HT1080 (cell line): Measurements from ENCODE around the gene ENOX1. TPM values are rescaled to one million over a fixed set of nuclear protein-coding genes. Genes with fewer than 3 reads are reported as not detected.
A peak's percentile ranks its signal among the peaks of the same experiment; 100 is the strongest.

Experiments used
- DNase-seq: peaks from one replicate; pipeline ENCODE4 v3.0.0-alpha.2; 2015; ENCODE audit warnings: low read depth
- polyA plus RNA-seq, 2 experiments: library from polyadenylated mRNA; depleted of rRNA; stranded (reverse); fragments of >200 nt; gene quantifications; 2 replicates each; pipeline ENCODE4 v1.2.3, GENCODE V29; 2015
- total RNA-seq: library from RNA; depleted of rRNA; stranded (reverse); fragments of >200 nt; shearing (Covaris generic); gene quantifications from 2 replicates; pipeline ENCODE4 v1.2.3, GENCODE V29; 2014; rRNA removed

Gene ENOX1
- total RNA-seq, result 2.8 and 3.2 TPM in 2 replicates
- polyA plus RNA-seq (2015; cell fraction: cytosol; rRNA removed), result 2.6 and 4.8 TPM in 2 replicates
- polyA plus RNA-seq (2015; cell fraction: nucleus; rRNA removed), result 1.7 and 2.1 TPM in 2 replicates

- DNase-seq, result peak; percentile 77
Observed at GRCh38 chr13:43786766-43787517, at the start of gene ENOX1. Gene ENOX1 (minus strand): TSS chr13:43786972.

GRCh38 chr13:43835701-43836100 is 48.9 kb upstream of the ENOX1 start:
- peak; percentile 3 for DNase-seq

- no peak for DNase-seq
Observed at GRCh38 chr13:43831088-43831487, 44.3 kb upstream of the ENOX1 start.

GRCh38 chr13:43830497-43830881 is 43.7 kb upstream of the ENOX1 start:
- DNase-seq, result peak; percentile 2

GRCh38 chr13:43824656-43825055 is 37.9 kb upstream of the ENOX1 start:
- peak; percentile 69 for DNase-seq

GRCh38 chr13:43822969-43823368 is 36.2 kb upstream of the ENOX1 start:
- DNase-seq, result peak; percentile 42

- no peak for DNase-seq
Observed at GRCh38 chr13:43816401-43816889, 29.7 kb upstream of the ENOX1 start.

GRCh38 chr13:43815204-43815603 is 28.4 kb upstream of the ENOX1 start:
- peak; percentile 70 for DNase-seq

- no peak for DNase-seq
Observed at GRCh38 chr13:43808676-43809075, 21.9 kb upstream of the ENOX1 start.

- peak; percentile 76 for DNase-seq
Observed at GRCh38 chr13:43805681-43806128, 18.9 kb upstream of the ENOX1 start.

- peak; percentile 98 for DNase-seq
Observed at GRCh38 chr13:43805071-43805468, 18.3 kb upstream of the ENOX1 start.

- DNase-seq, result peak; percentile 76
Observed at GRCh38 chr13:43804461-43805070, 17.8 kb upstream of the ENOX1 start.

- no peak for DNase-seq
Observed at GRCh38 chr13:43802511-43802910, 15.7 kb upstream of the ENOX1 start.

- DNase-seq, result no peak
Observed at GRCh38 chr13:43800828-43801227, 14.1 kb upstream of the ENOX1 start.

- no peak for DNase-seq
Observed at GRCh38 chr13:43799191-43799590, 12.4 kb upstream of the ENOX1 start.

GRCh38 chr13:43797869-43798268 is 11.1 kb upstream of the ENOX1 start:
- DNase-seq, result no peak

GRCh38 chr13:43797159-43797558 is 10.4 kb upstream of the ENOX1 start:
- DNase-seq, result no peak

- DNase-seq, result no peak
Observed at GRCh38 chr13:43794416-43794815, 7.6 kb upstream of the ENOX1 start.

GRCh38 chr13:43792076-43792881 is 5.5 kb upstream of the ENOX1 start:
- peak; percentile 41 for DNase-seq

- DNase-seq, result peak; percentile 74
Observed at GRCh38 chr13:43787997-43788396, 1.2 kb upstream of the ENOX1 start.

- peak; percentile 13 for DNase-seq
Observed at GRCh38 chr13:43787518-43787891, 733 bp upstream of the ENOX1 start.

GRCh38 chr13:43786472-43786765 is 353 bp downstream of the ENOX1 start:
- no peak for DNase-seq
